Astrocyte of the cerebellum (primary cell): ENCODE results near the gene ZNF691.

Source experiments
- DNase-seq: peaks from one replicate; pipeline ENCODE4 v3.0.0-alpha.2; 2011; ENCODE audit warnings: low read depth
- H3K4me3 ChIP-seq: 2 replicates; pipeline ENCODE4 v1.5.1; 2011; ENCODE audit warnings: mild to moderate bottlenecking, low read depth, low read length, moderate library complexity
- CTCF ChIP-seq: IDR thresholded peaks from 2 replicates; pipeline ENCODE4 v1.5.1; 2012; ENCODE audit warnings: low read length, low read depth, moderate library complexity, mild to moderate bottlenecking; ENCODE audit errors: missing control alignments
- in situ Hi-C: cut with HindIII; loops from 2 replicates; pipeline ENCODE4 v1.10.0; 2017; ENCODE audit warnings: low sequenced_read_pairs

Gene ZNF691

GRCh38 chr1:42873670-42874069 is 27.3 kb downstream of the ZNF691 start:
- in situ Hi-C loops, result no loop called here
- TF ChIP-seq CTCF, result no peak
- H3K4me3 ChIP-seq, result no peak overlapping the region
- no peak for DNase-seq

GRCh38 chr1:42876009-42876408 is 29.6 kb downstream of the ZNF691 start:
- in situ Hi-C loops, result no loop called here
- no peak for TF ChIP-seq CTCF
- DNase-seq, result no peak
- no peak overlapping the region for H3K4me3 ChIP-seq

- no peak for TF ChIP-seq CTCF
- no peak overlapping the region for H3K4me3 ChIP-seq
- in situ Hi-C loops, result no loop called here
- no peak for DNase-seq
Observed at GRCh38 chr1:42877380-42877779, 31.0 kb downstream of the ZNF691 start.

- no peak for DNase-seq
- H3K4me3 ChIP-seq, result no peak overlapping the region
- no peak for TF ChIP-seq CTCF
- in situ Hi-C loops, result no loop called here
Observed at GRCh38 chr1:42880384-42880783, 34.0 kb downstream of the ZNF691 start.

GRCh38 chr1:42886046-42886739 is 39.8 kb downstream of the ZNF691 start:
- in situ Hi-C loops, result no loop called here
- H3K4me3 ChIP-seq, result no peak overlapping the region
- DNase-seq, result no peak
- no peak for TF ChIP-seq CTCF

- in situ Hi-C loops, result no loop called here
Observed at GRCh38 chr1:42886800-42887199, 40.4 kb downstream of the ZNF691 start.

More at GRCh38 chr1:42886800-42887199, 40.4 kb downstream of the ZNF691 start:
- no peak overlapping the region for H3K4me3 ChIP-seq
- no peak for DNase-seq
- no peak for TF ChIP-seq CTCF
